COR-L47 (cell line): ENCODE results near the gene CACNA1F.

Source experiments
- DNase-seq: peaks from one replicate; lab custom pipeline; 2025; lab: John Stamatoyannopoulos, UW

CACNA1F gene

DNA sequence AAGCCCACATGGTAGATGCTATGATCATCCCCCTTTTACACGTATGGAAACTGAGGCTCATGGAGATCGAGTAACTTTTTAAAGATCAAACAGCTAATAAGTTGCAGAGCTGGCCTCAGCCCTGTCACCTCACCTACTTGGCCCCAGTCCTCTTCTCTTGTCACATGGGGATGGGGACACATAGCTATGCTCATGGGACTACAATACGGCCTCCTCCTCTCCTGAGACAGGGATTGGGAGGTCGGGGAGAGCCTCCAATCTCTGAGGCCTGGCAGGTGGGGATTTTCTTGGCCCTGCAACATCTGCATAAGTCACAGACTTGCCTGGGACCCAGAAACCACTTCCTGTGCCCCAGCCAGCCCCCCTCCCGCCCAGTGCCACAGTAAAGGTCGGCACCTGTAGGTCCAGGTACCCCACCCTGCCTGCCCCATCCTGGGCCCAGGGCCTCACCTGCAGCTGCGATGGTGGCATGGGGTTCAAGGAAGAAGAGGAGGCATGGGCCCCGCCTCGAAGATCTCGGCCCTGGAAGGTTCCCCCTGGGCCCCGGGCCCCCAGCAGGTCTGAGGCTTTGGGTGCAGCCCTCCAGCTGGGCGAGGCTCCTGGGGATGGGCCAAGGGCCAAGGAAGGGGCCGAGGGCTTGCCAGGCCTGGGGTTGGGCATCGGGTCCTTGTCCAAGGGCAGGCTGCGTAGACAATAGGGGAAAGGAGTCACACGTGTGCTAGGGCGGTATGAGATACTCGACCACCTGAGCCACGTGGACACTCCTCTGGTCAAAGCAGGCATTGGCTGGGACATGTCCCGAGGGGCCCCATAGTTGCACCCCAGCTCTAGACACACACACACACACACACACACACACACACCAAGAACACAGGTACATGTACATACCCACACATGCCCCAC, 25.0 kb upstream of the CACNA1F start:
- DNase-seq = no peak

DNA sequence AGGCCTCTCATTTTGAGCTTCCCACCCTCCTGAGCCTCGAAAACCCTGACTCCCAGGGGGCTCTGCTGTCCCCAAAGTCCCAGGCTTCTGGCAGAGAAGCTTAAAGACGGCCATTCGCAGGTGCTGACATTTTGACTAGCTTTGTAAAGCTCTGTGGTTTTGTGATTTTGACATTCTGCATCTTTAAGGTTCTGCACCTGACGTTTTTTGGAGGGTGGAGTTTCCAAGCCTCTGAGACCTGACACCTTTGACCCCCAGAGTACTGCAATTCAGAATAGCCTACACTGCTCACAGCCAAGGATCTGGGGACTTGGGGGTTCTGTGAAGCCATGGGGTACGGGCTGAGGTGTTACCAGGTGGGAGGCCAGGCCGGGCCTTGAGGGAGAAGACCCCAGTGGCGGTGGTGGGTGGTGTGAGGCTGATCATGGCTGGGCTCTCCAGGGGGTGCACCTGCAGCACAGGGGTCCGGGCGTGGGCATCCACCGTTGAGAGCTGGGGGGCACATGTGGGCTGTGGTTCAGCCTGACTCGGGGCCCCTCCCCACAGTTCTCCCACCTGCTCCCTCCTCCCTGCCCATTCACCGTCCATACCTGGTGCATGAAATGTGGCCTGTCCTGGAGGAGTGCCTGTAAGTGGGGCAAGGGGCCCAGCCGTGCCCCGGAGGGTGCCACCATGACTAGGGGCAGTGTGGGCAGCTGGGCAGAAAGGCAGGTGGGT, 24.1 kb upstream of the CACNA1F start:
- DNase-seq = no peak

DNA sequence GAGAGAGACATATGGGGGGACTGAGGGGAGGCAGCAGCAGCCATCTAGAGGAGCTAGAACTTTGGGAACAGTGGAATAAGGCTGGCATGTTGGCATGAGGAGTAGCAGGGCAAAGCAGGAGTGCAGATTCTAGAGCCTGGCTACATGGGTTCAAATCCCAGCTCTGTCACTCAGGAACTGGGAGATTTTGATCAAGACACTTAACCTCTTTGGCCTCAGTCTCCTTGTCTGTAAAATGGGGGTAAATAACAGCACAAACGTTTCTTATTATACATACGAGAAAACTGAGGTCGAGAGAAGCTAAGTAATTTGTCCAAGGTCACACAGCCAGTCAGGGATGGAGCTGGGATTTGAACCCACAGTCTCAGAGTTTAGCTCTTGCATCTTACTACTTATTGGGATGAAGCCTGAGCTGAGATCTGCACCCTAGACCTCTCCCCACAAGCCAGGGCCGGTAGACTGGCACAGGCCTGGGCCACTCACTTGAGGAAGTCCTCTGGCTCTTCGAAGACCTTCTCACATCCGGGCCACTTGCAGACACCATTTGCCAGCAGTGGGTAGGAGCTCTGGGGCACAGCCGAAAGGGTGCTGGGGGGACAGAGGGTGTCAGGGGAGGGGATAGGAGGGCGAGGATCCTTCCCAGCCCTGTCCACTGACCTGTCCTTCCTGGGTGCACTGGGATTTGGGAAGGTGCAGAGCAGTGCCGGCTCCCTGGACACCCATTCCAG, 23.3 kb upstream of the CACNA1F start:
- DNase-seq = no peak

DNA sequence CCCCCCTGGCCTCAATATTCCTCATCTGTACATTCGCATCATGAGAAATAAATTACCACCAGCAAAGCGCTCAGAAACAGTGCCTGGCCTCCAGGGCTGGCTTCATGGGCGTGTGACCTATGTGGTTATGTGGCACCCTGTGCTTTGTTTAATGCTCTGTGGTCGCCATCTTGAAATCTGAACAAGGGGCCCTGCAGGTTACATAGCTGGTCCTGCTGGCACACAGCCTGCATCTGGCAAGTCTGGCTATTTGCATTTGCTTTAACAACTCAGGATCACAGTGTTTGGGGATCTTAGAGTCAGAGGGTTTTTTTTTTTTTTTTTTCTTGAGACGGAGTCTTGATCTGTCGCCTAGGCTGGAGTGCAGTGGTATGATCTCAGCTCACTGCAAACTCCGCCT, 21.5 kb upstream of the CACNA1F start:
- DNase-seq = no peak

DNA sequence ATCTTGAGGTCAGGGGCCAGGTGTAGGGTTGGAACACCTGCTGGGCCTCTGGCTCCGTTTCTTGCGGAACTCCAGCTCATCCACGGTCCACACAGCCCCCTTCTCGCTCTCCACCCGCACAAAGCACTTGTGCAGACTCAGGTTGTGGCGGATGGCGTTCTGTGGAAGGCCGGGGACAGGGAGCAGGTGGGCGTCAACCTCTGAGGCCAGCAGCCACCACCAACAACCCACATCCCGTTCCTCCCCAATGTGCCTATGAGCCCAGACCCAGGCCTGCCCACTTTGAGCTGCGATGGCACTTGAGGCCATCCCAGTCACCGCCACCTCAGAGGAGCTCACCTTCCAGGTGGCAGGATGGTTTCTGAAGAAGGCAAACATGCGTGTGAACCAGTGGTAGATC, 18.2 kb upstream of the CACNA1F start:
- DNase-seq = no peak

DNA sequence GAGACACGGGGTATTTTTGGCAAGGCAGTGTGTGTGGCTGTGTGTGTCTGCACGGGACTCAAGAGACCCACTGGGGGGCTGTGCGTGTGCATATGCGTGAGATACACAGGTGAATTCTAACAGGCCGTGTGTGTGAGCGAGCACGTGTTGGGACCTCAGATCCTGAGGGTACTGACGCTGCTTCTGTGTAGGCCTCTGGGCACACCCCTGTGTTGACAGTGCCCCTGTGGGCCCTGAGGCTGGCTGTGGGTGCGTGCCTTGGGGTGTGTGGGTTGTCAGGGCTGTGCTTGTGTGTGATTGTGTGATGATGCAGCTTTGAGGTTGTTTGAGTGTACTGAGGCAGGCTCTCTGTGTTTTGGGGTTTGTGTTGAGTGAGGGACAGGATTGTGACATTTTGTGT, 17.4 kb upstream of the CACNA1F start:
- no peak for DNase-seq

DNA sequence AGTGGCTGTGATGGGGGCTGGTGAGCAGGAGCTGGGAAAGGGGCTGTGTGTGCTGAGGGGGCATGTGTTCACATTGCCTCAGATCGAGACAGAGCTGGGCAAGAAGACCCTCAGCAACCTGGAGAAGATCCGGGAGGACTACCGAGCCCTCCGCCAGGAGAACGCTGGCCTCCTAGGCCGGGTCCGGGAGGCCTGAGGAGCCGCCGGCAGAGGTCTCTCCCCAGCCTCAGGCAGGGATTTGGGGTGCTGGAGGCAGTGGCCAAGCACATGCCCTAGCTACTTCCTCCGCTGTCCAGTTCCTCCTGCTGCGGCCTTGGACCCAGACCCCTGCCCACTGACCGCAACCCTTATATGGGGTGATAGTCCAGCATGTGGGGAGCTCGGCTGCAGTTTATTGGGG, 16.9 kb upstream of the CACNA1F start:
- no peak for DNase-seq

DNA sequence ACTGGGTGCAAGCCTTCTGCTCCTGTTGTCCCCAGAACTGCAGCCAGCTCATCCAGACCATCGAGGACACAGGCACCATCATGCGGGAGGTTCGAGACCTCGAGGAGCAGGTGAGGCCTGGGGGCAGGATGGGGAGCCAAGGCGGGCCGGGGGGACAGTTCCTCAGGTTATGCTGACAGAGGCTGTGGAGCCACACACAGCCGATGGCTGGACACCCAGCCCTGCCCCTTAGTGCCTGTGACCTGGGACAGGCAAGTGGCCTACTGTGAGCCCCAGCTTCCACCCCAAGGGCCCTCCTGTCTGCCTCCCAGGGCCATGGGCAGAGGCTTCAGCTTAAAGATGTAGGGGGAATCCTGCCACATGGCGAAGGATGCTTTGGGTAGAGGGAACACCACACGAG, 16.5 kb upstream of the CACNA1F start:
- no peak for DNase-seq

DNA sequence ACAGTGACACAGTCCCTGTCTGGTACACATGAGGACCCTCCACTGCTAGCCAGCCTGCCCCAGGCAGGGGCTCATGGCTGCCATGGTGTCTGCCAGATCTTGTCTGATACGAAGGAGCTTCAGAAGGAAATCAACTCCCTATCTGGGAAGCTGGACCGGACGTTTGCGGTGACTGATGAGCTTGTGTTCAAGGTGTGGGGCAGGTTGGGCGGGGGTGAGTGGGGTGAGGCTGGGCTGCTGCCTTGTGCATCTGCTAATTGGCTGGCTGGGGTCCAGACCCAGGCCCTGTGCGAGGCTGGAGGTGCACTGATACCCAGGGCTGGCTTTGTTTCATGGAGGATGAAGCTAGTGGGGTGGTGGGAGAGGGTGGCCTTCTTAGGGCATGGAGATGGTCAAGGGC, 15.9 kb upstream of the CACNA1F start:
- no peak for DNase-seq

DNA sequence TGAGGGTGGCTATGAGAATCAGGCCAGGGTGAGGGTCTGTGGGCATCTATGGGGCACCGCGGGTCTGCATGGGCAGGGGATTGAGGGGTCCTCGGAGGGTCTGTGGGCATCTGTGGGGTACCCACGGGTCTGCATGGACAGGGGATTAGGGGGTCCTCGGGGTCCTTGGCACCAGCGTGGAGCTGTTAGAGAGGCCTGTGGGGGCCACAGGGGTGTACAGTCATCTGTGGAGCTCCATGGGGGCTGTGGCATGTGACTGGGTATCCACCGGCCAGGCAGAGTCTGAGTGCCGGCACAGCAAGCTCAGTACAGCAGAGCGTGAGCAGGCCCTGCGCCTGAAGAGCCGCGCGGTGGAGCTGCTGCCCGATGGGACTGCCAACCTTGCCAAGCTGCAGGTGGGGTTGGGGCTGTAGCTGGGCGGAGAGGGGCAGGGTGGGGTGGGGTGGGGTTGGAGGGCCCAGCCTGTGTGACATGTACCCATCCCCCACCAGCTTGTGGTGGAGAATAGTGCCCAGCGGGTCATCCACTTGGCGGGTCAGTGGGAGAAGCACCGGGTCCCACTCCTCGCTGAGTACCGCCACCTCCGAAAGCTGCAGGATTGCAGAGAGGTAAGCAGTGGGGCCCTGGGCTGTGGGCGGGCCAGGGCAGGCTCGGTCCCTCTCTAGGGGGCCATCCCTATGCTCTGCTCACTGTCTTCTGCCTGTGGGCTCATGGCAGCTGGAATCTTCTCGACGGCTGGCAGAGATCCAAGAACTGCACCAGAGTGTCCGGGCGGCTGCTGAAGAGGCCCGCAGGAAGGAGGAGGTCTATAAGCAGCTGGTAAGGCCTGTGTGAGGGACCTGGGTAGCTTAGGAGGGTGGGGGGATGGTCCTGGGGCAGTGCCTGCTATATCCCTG, 15.0 kb upstream of the CACNA1F start:
- no peak for DNase-seq

DNA sequence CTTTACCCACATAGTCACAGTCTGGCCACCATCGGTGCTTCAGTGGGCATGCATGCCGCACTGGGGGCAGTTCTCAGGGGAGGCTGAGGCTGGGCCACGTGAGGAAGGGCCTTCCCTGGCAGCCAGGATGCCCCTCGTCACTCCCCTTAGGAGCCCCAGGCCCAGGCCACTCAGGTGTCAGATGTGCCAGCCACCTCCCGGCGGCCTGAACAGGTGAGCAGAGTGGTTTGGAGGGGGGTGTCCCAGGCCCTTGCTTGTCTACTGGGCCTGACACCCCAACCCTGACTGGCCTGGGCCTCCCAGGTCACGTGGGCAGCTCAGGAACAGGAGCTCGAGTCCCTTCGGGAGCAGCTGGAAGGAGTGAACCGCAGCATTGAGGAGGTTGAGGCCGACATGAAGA, 14.2 kb upstream of the CACNA1F start:
- no peak for DNase-seq

DNA sequence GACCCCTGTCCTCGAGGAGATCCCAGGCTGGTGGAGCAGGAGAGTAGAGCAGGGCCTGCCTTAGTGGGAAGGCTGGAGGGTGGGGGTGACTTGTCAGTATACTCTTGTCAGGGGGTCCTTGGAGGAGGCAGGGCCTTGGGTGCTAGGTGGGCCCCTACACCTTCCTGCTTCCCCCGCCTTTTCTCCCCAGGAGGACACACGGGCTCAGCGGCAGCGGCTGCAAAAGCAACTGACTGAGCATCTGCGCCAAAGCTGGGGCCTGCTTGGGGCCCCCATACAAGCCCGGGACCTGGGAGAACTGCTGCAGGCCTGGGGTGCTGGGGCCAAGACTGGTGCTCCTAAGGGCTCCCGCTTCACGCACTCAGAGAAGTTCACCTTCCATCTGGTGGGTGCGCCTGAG, 13.4 kb upstream of the CACNA1F start:
- no peak for DNase-seq

DNA sequence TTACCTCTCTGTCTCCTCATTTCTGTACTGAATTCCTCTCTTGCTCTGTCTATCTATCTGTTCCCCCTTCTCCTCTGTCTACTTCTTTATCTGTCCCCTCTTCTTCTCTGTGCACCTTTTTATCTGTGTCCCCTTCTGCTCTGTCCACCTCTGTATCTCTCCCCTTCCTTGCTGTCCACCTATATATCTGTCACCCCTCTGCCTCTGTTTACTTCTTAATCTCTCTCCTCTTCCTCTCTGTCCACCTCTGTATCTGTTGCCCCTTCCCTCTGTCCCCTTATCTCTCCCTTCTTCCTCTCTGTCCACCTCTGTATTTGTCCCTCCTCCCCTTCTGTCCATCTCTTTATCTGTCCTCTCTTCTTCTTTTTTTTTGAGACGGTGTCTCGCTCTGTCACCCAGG, 11.1 kb upstream of the CACNA1F start:
- DNase-seq = no peak

DNA sequence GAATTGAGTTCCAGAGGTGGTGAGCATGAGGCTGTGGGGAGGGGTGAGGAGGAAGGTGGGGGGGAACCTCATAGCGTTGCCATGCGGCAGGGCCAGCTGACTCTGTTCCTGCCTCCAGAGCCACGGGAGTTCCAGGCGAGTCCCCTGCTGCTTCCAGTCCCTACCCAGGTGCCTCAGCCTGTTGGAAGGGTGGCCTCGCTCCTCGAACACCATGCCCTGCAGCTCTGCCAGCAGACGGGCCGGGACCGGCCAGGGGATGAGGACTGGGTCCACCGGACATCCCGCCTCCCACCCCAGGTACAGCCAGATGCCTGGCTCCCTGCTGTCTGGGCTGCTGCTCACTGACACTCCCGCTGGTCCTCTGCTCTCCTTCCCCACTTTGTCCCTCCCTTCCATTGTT, 10.0 kb upstream of the CACNA1F start:
- DNase-seq = no peak

DNA sequence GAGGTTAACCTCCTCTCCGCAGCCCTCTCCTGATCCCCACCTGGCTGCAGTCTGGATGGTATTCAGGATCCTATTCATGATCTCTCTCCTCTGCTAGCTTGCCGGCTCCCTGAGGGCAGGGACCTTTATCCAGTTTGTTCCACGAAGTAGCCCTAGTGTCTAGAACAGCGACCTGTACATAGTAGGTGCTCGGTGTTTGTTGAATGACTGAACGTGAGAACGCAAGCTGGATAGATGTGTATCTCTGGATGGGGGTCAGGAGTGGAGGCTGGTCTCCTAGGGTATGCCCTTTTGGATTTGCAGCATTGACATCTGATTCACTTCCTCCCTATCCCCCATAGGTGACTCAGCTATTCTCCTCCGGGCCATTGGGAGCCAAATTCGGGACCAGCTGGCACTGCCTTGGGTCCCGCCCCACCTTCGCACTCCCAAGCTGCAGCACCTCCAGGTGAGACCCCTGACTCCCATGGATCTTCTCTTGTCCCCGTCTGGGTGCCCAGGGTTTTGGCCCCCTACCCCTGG, 9.5 kb upstream of the CACNA1F start:
- no peak for DNase-seq

DNA sequence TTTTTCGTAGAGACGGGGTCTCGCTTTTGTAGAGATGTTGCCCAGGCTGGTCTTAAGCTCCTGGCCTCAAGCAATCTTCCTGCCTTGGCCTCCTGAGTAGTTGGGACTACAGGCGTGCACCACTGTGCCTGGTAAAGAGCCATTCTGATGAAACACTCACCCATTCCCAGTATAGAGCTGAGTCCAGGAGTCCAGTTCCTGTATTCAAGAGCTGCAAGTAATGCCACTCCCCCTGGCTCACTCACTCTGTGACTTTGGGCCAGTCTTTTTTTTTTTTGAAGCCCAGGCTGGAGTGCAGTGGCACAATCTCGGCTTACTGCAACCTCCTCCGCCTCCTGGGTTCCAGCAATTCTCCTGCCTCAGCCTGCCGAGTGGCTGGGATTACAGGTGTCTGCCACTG, 5.6 kb upstream of the CACNA1F start:
- no peak for DNase-seq

DNA sequence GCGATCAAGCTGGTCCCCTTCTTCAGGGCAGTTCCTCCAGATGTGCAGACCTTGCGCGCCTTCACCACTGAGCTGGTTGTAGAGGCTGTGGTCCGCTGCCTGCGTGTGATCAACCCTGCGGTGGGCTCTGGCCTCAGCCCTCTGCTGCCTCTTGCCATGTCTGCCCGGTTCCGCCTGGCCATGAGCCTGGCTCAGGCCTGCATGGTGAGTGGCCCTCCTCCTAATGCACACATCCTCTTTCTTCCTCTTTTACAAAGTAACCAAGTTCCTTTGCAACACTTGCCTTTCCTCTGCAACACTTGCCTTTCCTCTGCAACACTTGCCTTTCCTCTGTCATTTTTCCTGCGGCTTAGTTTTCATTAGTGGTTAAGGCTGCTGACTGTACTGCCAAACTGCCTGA, 3.9 kb upstream of the CACNA1F start:
- DNase-seq = no peak

DNA sequence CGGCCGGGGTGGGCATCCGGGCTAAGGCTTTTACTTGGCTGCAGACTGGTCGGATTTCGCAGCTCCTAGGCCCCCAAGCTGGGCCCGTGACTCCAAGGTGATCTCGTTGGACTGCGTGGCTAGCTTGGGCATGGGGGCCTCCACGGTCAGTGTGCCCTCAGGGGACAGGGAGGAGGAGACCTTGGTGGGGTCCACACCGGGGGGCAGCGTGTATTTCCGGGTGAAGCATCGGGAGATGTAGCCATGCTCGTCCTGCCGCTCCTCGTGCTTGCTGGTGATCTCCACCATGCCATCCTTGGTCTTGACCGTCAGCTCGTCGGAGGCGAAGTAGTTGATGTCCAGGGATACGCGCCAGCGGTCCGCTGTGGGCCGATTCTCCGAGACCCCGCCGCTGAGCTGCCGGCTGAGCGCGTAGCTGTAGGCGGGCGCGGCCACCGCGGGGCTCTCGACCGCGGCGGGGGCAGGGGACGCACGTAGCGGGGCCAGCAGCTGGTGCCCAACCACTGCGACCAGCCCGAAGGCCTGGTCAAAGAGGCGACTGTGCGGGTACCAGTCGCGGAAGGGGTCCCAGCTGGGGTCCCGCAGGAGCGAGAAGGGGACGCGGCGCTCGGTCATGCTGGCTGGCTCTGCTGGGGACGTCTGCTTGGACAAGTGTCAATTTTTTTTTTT, 881 bp upstream of the CACNA1F start:
- DNase-seq = no peak

DNA sequence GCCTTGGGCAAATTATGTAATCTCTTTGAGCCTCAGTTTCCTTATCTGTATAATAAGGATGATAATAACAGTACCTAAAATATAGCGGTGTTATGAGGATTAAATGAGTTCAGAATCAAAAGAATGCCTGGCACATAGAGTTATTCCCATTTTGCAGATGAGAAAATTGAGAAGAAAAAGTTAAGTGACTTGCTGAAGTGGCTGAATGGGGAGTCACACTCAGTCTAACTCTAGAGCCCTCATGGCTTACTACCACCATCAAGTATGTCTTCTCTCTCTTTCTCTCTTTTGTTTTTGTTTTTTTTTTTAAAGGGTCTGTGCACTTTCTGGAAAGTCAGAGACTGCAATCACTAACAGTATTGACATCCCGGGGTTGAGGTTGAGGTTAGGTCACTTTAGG, 615 bp downstream of the CACNA1F start:
- DNase-seq = no peak

DNA sequence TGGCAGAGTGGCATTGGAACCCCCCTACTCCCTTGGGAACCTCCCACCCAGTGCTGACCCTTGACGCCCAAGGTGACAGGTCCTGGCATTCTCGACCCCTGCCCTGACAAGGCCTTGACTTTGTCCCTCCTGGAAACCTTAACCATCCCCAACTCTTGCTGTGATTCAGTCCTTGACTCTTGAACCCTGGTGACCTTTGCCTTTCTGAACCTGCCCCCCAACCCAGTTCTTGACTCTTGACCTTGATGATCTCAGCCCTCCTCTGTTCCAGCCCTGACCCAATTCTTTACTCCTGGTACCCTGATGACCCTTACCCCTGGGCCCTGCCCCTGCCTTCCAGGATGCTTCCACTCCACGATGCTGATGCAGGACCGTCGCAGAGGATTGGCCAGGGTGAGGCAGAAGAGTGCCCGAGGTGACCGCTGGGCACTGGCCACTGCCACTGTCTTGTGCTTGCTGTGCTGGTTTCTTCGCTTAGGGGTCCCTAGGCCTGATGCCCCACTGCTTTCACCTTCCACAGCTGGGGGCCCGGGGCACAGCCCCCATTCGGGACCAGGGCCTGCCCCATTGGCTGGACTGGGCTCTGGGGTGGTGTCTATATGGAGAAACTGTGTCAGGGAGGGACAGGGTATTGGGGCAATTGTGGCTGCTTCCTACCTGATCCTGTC, 1.7 kb downstream of the CACNA1F start:
- no peak for DNase-seq
